ENCODE measurements around the gene PPP5C. TPM values are rescaled to one million over a fixed set of nuclear protein-coding genes. Genes with fewer than 3 reads are reported as not detected.

The PPP5C gene
- total and polyA plus RNA-seq, 9 of the 15 experiments (the other 6 are each of a cell fraction or from before 2014, with no cell fraction given), result 1.9 to 166 (median 108) TPM

DNA sequence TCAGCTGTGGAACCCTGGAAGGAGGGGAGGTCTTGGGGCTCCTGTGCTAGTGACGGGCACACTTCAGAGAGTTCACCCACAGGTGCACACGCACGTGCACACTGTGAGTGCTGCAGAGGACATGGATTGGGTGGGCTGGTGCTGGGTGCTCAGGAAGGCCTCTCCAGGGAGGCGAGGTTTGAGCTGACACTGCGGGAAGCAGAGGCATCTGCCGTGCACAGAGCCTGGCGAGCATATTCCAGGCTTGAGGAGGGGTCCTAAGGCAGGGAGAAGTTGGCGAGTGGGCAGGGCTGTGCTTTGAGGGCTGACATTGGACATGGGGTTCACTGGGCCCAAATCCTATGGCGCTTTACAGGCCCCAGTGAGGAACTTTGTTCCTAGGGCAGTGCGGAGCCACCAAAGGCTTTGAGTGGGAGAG is 40.8 kb downstream of the PPP5C start (continued):
- TF ChIP-seq, protein P1, sequence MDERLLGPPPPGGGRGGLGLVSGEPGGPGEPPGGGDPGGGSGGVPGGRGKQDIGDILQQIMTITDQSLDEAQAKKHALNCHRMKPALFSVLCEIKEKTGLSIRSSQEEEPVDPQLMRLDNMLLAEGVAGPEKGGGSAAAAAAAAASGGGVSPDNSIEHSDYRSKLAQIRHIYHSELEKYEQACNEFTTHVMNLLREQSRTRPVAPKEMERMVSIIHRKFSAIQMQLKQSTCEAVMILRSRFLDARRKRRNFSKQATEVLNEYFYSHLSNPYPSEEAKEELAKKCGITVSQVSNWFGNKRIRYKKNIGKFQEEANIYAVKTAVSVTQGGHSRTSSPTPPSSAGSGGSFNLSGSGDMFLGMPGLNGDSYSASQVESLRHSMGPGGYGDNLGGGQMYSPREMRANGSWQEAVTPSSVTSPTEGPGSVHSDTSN (CRISPR knock-in tag; IDR thresholded peaks at IDR 0.05; ENCODE audit: low read depth), result no peak
- TF ChIP-seq, protein P1 (tag; conservative IDR thresholded peaks at IDR 0.05; ENCODE audit: low read depth), result no peak
- TF ChIP-seq TRIM25 (IDR thresholded peaks at IDR 0.05; ENCODE audit: borderline replicate concordance) (no peak), XRCC4 (IDR thresholded peaks at IDR 0.05; ENCODE audit: extremely low read depth, insufficient read depth, insufficient read length) (no peak), HSF4 (CRISPR knock-in tag; IDR thresholded peaks at IDR 0.05; ENCODE audit: borderline replicate concordance) (no peak), ZNF217 (CRISPR knock-in tag; IDR thresholded peaks at IDR 0.05) (no peak)
